ENCODE results near the gene DSC2.

Gene DSC2

DNA sequence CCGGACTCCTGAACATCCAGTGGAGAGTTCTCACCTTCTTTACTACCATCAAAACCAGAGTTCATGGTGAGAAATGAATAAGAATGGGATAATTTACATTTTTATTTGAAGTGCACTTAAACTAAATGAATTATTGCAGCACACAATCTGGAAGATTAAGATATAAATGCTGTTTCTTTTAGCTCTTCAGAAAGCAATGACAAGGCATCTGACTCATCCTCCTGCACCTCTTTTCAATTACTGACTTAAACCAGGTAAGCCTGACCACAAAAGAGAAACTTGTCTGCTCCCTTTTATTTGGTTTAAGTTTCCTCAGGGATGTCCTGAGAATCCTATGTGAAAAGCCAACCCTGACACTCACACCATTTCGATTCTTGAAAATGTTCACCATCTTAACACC, 720 bp upstream of the DSC2 start:
- Mint-ChIP-seq H3K9me3 (no peaks in the 10 kb centered on the region), H3K27ac (no peak overlapping the region), H3K27me3 (peaks cover 54% of the 10 kb centered on the region), H3K4me1 (no peaks in the 10 kb centered on the region), H3K4me3 (no peak overlapping the region)
- ATAC-seq (no peak), DNase-seq (no peak)

DNA sequence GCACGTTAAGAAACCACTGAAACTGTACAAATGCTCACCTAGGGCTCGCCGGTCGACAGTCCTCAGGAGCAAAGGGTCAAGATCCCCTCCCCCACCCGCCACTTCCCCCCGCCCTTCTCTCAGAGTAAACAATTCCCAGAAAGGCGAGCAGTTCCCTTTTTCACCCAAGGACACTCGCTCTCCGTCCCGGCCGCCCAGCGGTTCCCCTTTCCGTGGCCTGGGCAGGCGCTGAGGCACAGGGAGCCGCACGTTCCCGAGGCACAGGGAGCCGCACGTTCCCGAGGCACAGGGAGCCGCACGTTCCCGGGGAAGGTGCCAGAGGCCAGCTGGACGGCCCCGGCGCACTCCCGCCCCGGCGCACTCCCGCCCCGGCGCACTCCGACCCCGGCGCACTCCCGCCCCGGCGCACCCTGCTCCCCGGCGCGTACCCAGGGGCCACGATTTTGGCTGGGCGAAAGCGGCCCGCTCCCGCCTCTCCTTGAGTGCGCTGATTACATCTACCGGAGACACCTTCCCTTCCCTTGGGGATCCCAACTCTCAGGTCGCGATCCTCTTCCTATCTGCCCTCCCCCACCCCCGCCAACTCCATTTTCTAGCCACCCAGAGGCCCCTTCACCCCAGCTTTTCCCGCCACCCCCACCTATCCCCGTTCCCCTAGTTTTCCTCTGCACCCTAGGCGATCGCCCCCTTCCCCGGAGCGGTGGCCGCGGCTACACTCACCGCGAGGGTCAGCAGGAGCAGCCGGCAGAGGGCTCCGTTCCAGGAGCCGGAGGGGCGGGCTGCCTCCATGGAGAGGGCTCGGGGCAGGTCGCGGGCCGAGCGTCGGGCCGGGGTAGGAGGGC, 817 bp downstream of the DSC2 start:
- Mint-ChIP-seq H3K27me3 (peaks cover 54% of the 10 kb centered on the region), H3K9me3 (no peaks in the 10 kb centered on the region), H3K4me3 (peak overlapping the region; percentile 70 to 77), H3K27ac (no peak overlapping the region), H3K4me1 (no peaks in the 10 kb centered on the region)
- DNase-seq (no peak), ATAC-seq (peak; percentile 71)

DNA sequence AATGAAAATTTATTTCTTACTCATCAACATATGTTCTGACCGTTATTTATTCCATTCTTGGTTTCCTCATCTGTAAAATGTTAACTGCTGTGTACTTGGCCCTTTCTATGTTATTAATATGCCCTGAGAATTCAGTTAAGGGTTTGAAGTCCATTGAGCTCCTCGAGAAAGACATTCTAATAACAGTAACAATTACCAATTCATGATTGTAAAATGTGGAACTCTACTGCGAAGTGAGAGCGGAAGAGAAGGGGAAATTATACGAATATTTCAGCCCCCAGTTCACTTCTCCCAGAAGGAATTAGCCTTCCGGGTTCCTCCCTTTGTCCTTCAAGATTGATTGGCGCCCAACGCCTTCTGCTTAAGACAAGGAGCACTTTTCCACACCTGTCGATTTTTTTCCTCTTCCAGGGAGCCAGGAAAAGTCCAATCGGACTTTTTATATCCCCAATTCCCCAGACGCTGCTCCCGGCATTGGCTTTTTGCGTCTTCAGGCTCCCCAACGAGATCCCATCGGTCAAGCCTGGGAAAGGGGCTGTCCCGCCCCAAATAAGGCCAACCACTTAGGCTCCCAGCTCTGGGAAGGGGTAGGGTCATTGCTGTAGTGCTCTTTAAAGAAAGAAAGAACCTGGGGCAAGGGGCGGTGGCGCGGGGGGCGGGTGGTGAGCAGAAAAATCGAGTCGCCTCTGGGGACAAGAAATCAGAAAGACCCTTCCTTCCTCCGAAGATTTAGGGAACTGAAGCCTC, 1.6 kb downstream of the DSC2 start:
- H3K4me1 Mint-ChIP-seq = no peaks in the 10 kb centered on the region
- peaks cover 54% of the 10 kb centered on the region for H3K27me3 Mint-ChIP-seq
- no peaks in the 10 kb centered on the region for H3K9me3 Mint-ChIP-seq
- peak overlapping the region; percentile 57 for H3K4me3 Mint-ChIP-seq
- ATAC-seq = no peak
- no peak for DNase-seq
- no peak overlapping the region for H3K27ac Mint-ChIP-seq

DNA sequence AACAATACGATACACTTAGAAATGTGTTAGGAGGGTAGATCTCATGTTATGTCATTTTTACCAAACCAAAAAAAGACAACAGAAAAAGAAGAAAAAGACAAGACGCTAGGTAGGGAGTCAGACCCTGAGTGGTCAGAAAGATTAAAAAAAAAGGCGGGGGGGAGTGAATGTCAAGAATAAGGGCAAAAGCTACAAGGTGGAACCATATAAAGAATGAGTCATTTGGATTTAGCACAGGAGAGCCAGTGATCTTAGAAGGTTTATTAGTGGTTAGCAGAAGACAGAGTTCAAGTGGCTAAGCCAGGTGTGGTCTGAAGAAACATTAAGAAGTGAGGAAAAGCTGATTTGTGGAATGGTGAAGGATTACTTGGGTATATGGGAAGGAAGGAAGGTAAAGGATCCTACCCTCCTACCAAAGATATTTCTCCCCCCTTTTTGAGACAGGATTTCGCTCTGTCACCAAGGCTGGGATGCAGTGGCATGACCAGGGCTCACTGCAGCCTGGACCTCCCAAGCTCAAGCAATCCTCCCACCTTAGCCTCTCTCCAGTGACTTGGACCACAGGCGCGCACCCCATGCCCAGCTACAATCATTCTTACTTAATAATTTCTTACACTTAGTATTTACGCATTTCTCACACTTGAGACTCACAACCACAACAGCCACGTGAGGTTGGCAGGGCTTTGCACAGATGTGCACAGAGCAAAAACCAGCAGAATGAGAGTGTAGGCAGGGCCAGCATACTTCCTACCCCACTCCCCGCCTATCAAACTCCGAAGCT, 2.6 kb downstream of the DSC2 start:
- Mint-ChIP-seq H3K9me3 (peaks cover 0 to 5% of the 10 kb centered on the region in 2 donors), H3K4me1 (no peaks in the 10 kb centered on the region), H3K27ac (no peak overlapping the region), H3K4me3 (no peak overlapping the region), H3K27me3 (peaks cover 54% of the 10 kb centered on the region)
- DNase-seq = no peak
- ATAC-seq = no peak

DNA sequence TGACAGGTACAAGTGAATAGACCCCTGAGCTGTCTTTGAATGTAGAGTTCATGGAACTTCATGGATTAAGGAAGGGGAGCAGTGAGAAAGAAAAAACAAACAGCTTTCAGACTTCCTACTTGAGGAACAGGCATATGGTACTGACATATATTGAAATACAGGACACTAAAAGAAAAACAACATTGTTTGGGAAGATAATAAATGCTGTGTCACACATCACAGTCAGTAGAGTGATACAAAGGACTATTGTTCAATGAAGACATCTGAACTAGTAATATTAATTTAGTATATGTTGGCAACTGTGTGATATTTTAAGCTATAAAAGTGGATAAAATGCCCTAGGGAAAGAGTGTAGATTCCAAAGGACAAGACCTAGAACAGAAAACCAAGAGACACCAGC, 3.3 kb downstream of the DSC2 start:
- Mint-ChIP-seq H3K9me3 (peaks cover 0 to 6% of the 10 kb centered on the region in 2 donors), H3K27ac (no peak overlapping the region), H3K4me3 (no peak overlapping the region), H3K4me1 (no peaks in the 10 kb centered on the region), H3K27me3 (peaks cover 54% of the 10 kb centered on the region)
- no peak for ATAC-seq
- DNase-seq = no peak

DNA sequence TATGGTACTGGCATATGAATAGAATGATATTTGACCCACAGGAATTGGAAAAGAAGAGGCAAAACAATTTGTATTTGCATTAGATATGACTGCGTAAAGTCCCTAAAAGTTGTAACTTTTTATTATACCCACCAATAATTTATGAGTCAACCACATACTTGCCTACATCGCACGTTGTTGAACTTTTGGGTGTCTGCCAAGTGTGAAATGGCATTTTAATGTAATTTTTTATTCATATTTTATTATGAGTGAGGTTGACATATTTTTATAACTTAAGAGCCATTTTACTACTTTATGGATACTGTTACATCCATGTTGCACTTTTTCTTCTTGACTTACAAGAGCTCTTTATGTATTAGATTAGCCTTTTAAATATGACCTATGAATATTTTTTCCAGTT, 4.6 kb downstream of the DSC2 start:
- DNase-seq (no peak), ATAC-seq (no peak)
- no peak overlapping the region for H3K4me3 Mint-ChIP-seq

DNA sequence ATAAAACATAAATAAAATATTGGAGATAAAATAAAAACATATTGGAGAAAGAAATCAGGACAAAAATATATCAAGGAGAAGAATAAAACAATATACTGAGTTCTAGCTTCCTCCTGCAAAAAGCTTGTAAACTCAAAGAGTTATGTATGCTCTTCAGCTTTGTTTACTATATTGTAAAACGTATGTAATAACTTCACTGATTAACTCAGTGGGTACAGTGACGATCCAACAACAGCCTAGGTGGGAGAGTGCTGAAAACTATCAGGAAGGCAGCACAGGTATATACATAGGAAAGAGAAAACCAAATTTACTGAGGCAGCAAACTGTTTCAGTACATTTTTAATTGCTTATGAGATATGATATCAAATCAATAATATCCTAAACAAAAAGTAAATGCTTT, 8.3 kb downstream of the DSC2 start:
- ATAC-seq = no peak
- peaks cover 0 to 6% of the 10 kb centered on the region in 2 donors for H3K9me3 Mint-ChIP-seq
- DNase-seq = no peak
- peaks cover 4% of the 10 kb centered on the region for H3K27me3 Mint-ChIP-seq
- no peak overlapping the region for H3K27ac Mint-ChIP-seq
- no peaks in the 10 kb centered on the region for H3K4me1 Mint-ChIP-seq
- no peak overlapping the region for H3K4me3 Mint-ChIP-seq

More for the DNA sequence above, 4.6 kb downstream of the DSC2 start:
- peaks cover 0 to 6% of the 10 kb centered on the region in 2 donors for H3K9me3 Mint-ChIP-seq
- peaks cover 42% of the 10 kb centered on the region for H3K27me3 Mint-ChIP-seq
- no peaks in the 10 kb centered on the region for H3K4me1 Mint-ChIP-seq
- H3K27ac Mint-ChIP-seq = no peak overlapping the region

DNA sequence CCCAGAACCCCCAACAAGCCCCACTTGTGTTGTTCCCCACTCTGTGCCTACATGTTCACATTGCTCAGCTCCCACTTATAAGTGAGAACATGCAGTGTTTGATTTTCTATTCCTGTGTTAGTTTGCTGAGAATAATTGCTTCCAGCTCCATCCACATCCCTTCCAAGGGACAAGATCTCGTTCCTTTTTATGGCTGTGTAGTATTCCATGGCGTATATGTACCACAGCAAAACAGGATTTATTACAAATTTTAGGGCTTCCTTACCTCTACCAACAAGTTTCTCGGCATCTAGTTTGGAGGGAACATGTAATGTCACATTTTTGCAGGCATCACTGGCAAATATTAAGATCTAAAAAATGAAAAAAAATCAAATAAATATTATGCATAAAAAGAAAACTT, 8.9 kb downstream of the DSC2 start:
- no peaks in the 10 kb centered on the region for H3K27me3 Mint-ChIP-seq
- H3K9me3 Mint-ChIP-seq = peaks cover 0 to 6% of the 10 kb centered on the region in 2 donors
- H3K4me3 Mint-ChIP-seq = no peak overlapping the region
- H3K27ac Mint-ChIP-seq = no peak overlapping the region
- DNase-seq (no peak), ATAC-seq (no peak)
- H3K4me1 Mint-ChIP-seq = no peaks in the 10 kb centered on the region

DNA sequence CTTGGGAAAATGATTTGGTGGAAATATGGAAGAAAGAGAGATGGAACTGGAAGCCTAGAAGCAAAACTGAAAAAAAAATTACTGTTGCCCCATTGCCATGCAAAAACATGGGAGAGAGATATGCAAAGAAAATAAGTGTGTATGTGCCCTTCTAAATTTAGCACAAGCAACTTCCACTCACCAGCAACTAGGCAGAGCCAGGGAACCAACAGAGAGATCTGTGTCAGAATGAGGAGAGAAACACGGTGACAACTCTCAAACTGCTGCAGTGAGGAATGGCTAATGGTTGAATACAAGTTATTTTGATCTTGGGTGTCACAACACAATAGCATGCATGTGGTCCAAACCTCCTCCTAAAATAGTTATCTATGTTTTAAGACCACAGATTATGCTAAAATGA, 10.9 kb downstream of the DSC2 start:
- no peak for DNase-seq
- no peak for ATAC-seq
- peaks cover 0 to 6% of the 10 kb centered on the region in 2 donors for H3K9me3 Mint-ChIP-seq
- H3K4me1 Mint-ChIP-seq = no peaks in the 10 kb centered on the region
- no peak overlapping the region for H3K4me3 Mint-ChIP-seq
- no peak overlapping the region for H3K27ac Mint-ChIP-seq
- no peaks in the 10 kb centered on the region for H3K27me3 Mint-ChIP-seq

DNA sequence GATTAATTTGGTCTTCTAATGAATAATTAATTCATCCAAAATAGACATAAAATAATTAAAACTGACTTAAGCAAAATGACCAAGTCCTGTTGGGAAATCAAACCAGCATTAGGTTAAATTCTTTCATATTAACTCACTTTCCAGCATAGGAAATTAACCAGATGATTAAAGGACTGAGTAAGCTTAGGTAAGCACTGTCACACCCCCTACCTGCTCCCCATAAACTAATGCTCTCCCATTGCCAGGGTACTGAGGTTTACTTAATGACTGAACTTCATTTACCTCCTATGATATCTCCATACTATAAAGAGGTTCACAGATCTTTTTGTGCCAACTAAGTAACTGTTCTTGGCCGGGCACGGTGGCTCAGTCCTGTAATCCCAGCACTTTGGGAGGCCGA, 13.7 kb downstream of the DSC2 start:
- DNase-seq = no peak
- no peaks in the 10 kb centered on the region for H3K9me3 Mint-ChIP-seq
- H3K4me3 Mint-ChIP-seq = no peak overlapping the region
- no peak overlapping the region for H3K27ac Mint-ChIP-seq
- H3K4me1 Mint-ChIP-seq = no peaks in the 10 kb centered on the region
- no peaks in the 10 kb centered on the region for H3K27me3 Mint-ChIP-seq
- ATAC-seq = no peak

DNA sequence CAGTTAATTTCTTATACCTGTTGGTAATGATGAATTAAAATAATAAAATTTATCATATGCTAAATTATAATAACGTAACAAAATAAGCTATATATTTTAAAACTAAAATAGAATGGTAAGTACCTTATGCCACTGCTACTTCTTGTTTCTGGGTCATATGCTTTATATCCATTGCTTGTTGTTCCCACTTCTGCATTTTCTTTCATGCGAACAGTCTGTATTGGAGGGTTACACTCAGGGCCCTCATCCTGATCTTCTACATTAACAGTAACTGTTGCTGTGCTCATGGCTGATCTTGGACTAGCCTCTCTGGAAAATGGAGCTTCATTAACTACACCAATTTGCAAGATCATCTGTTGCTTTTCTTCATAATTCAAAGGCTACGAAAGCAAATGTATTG, 22.2 kb downstream of the DSC2 start:
- DNase-seq (no peak), ATAC-seq (no peak)
- Mint-ChIP-seq H3K9me3 (peaks cover 3 to 18% of the 10 kb centered on the region in 2 donors), H3K27me3 (no peaks in the 10 kb centered on the region), H3K4me1 (no peaks in the 10 kb centered on the region), H3K4me3 (no peak overlapping the region), H3K27ac (no peak overlapping the region)

DNA sequence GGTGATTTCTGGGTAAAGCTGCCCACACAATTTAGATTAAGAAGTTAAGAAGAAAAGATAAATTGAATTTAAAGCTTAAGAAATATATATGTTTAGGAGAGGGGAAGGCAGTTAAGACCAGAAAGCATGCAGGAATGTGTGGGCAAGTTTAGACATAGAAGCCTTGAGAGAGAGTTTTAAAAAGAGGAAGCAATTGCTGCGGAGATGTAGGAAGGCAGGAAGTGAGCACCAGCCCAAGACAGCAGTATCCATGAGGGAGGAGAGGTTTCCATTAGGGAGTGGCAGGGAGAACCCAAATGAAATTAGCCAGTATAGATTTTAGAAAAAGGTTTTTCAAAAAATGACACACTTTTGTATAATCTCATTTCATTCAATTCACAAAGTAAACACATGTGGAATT, 24.3 kb downstream of the DSC2 start:
- DNase-seq = no peak
- ATAC-seq = no peak
- H3K27me3 Mint-ChIP-seq = no peaks in the 10 kb centered on the region
- H3K4me3 Mint-ChIP-seq = no peak overlapping the region
- H3K27ac Mint-ChIP-seq = no peak overlapping the region
- H3K4me1 Mint-ChIP-seq = no peaks in the 10 kb centered on the region
- peaks cover 5 to 22% of the 10 kb centered on the region in 2 donors for H3K9me3 Mint-ChIP-seq

DNA sequence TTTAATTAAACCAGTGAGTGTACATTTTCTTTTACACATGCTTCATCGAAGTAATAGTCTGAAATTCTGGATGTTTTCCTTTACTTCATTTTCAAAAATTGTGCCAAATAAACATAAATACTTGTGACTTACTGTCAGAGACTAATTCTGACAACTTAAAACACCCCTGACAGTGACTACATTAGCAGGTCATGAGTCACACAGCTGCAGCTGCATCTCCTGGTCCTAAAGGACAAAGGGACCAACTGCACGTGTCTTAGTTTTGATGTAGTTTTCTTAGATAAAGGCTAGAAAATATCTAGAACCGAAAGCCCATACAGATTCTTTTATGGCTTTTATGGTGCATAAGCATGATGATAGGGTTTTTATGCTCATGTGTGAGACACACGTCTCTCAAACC, 30.0 kb downstream of the DSC2 start:
- ATAC-seq = no peak
- Mint-ChIP-seq H3K4me3 (no peak overlapping the region), H3K4me1 (no peaks in the 10 kb centered on the region), H3K27me3 (no peaks in the 10 kb centered on the region), H3K9me3 (peaks cover 5 to 17% of the 10 kb centered on the region in 2 donors), H3K27ac (no peak overlapping the region)
- DNase-seq = no peak

DNA sequence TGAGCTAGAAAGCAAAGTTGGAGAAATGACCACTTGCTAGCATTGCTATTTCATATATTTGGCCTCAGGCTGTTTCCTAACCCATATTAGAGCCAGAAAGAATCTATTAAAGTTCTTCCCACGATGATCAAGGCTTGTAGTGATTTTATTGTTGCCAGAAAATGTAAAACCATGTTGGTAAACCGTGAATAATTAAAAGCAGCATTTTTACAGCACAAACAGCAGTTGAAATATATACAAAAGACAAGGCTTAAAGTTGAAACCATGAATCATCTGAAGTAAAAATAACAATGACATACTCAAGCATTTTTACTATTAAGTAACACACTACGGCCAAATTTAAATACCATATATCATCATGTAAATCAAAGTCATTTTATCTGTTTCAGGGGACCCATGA, 32.0 kb downstream of the DSC2 start:
- peaks cover 5 to 6% of the 10 kb centered on the region in 2 donors for H3K9me3 Mint-ChIP-seq
- H3K4me1 Mint-ChIP-seq = no peaks in the 10 kb centered on the region
- H3K4me3 Mint-ChIP-seq = no peak overlapping the region
- ATAC-seq (no peak), DNase-seq (no peak)
- H3K27ac Mint-ChIP-seq = no peak overlapping the region
- no peaks in the 10 kb centered on the region for H3K27me3 Mint-ChIP-seq

DNA sequence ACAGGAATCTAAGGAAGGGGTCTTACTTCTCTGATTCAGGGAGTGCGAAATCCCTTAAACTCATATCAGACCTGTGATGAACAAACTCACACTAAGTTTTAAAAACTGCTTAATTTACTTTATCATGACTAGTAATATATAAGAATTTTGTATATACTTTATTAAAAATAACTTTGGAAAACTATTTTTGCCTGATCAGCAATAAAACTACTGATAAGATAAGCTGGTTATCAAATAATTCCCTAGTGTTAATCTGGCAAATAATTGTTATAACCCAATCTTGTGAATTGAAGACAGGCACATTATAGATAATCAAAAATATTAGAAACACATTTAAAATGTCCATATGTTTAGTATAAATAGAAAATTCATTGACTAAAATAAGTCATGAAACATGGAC, 36.0 kb downstream of the DSC2 start:
- ATAC-seq (no peak), DNase-seq (no peak)
- H3K4me1 Mint-ChIP-seq = peaks cover 18% of the 10 kb centered on the region
- H3K4me3 Mint-ChIP-seq = no peak overlapping the region
- no peaks in the 10 kb centered on the region for H3K27me3 Mint-ChIP-seq
- no peak overlapping the region for H3K27ac Mint-ChIP-seq
- no peaks in the 10 kb centered on the region for H3K9me3 Mint-ChIP-seq

All from stimulated activated naive CD8-positive, alpha-beta T cell treated with anti-CD3 and anti-CD28 coated beads, Interleukin-15, amount 100 ng/mL, for 72 hours (primary cell).